OCI-LY7 (cell line): Measurements from ENCODE around the gene LDHB.

Source experiments
- CTCF ChIP-seq: fragments of 200-600 bp; sonication (generic); conservative IDR thresholded peaks from 2 replicates; pipeline ENCODE4 v1.5.1; 2014; ENCODE audit warnings: mild to moderate bottlenecking, antibody characterized with exemption, low read length, moderate library complexity, mixed read lengths
- EZH2phosphoT487 ChIP-seq: fragments of 200-600 bp; sonication (generic); IDR thresholded peaks from 2 replicates; pipeline ENCODE4 v1.6.1; 2018; ENCODE audit warnings: low read depth, borderline replicate concordance, mild to moderate bottlenecking, mixed run types, antibody characterized with exemption, low read length, moderate library complexity, mixed read lengths

GRCh38 chr12:21599143-21599999, 58.3 kb downstream of the LDHB start:
- TF ChIP-seq EZH2phosphoT487 (no peak), CTCF (no peak)
